Fibroblast of lung (primary cell): ENCODE measurements around the gene PDXDC1.
"Not testable (repeated sequence)": the region's sequence is repeated elsewhere in the genome, so short reads cannot be mapped to it uniquely, and the experiment has no call there.

Experiments used
- CTCF ChIP-seq, 2 donors: IDR thresholded peaks in 1 of 2; conservative IDR thresholded peaks in 1 of 2; 1 replicate in 1 of 2; 2 replicates in 1 of 2; pipeline ENCODE4 v1.5.1; 2011 to 2012; ENCODE audit warnings: low read length in 2 of 2, control low read depth in 1 of 2, inconsistent platforms in 1 of 2, low read depth in 1 of 2, mild to moderate bottlenecking in 1 of 2
- EZH2 ChIP-seq: IDR thresholded peaks from 2 replicates; pipeline ENCODE4 v1.5.1; 2012; ENCODE audit warnings: low read length, control low read depth, mild to moderate bottlenecking; ENCODE audit errors: missing control alignments

GRCh38 chr16:15168303-15168702, 193.5 kb downstream of the PDXDC1 start:
- TF ChIP-seq CTCF (conservative IDR thresholded peaks at IDR 0.05 in 1 of 2, IDR thresholded peaks at IDR 0.05 in 1 of 2; ENCODE audit: low read depth in 1 of 2, low read length in 2 of 2); EZH2: not testable (repeated sequence)
